Measurements from ENCODE around the gene ANKRD29.
A peak's percentile ranks its signal among the peaks of the same experiment; 100 is the strongest.

Gene ANKRD29

DNA sequence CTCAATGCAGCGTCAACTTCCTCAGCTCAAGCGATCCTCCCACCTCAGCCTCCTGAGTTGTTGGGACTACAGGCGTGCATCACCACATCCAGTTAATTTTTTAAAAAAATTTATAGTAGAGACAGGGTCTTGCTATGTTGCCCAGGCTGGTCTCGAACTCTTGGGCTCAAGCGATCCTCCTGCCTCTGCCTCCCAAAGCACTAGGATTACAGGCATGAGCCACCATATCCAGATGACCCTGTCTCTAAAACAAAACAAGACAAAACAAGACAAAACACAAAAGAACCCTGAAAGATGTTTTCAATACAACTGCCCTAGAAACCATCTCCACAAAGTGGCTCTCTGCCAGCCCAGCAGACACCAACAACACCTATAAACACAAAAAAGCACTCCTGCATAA lies 31.4 kb downstream of the ANKRD29 start (continued):
- peak; percentile 62; the same call in 1 of the 2 replicates for TF ChIP-seq PRDM4 (tag by site-specific recombination; IDR thresholded peaks at IDR 0.05)
- TF ChIP-seq ZNF560 (tag by site-specific recombination; IDR thresholded peaks at IDR 0.05; ENCODE audit: borderline replicate concordance): no peak
- no peak for TF ChIP-seq ZNF366 (tag by site-specific recombination; conservative IDR thresholded peaks at IDR 0.05)
- TF ChIP-seq ZXDB (tag by site-specific recombination; IDR thresholded peaks at IDR 0.05): no peak
- TF ChIP-seq, protein P1, sequence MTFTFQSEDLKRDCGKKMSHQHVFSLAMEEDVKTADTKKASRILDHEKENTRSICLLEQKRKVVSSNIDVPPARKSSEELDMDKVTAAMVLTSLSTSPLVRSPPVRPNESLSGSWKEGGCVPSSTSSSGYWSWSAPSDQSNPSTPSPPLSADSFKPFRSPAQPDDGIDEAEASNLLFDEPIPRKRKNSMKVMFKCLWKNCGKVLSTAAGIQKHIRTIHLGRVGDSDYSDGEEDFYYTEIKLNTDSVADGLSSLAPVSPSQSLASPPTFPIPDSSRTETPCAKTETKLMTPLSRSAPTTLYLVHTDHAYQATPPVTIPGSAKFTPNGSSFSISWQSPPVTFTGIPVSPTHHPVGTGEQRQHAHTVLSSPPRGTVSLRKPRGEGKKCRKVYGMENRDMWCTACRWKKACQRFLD (tag by site-specific recombination; IDR thresholded peaks at IDR 0.05): no peak
- TF ChIP-seq ZNF629 (tag by site-specific recombination; IDR thresholded peaks at IDR 0.05): no peak

GRCh38 chr18:23629444-23629946 lies 33.2 kb downstream of the ANKRD29 start:
- Histone ChIP-seq H3K4me3 (ENCODE audit: low read depth, low read length) (no peak overlapping the region), H3K9me3 (ENCODE audit: control insufficient read depth, insufficient read depth, low read depth, low read length) (no peaks in the 10 kb centered on the region), H3K4me1 (ENCODE audit: control insufficient read depth, insufficient read depth, low read length) (peaks cover 34% of the 10 kb centered on the region), H3K27ac (ENCODE audit: extremely low read depth, low read depth, low read length) (peak overlapping the region; percentile 29; the same call in 1 of the 2 replicates), H3K36me3 (ENCODE audit: control insufficient read depth in 2 of 2, insufficient read depth in 1 of 2, low read length in 2 of 2) (no peaks in the 10 kb centered on the region)
- POLR2A ChIA-PET: interaction anchor here (0.5 to 1.1 kb wide), 3 partner anchors 55 to 137 kb away, joined by 3 to 4 read pairs (median 3); partner anchors contain the start of gene LAMA3
- CTCF ChIA-PET: interaction anchor here (0.7 to 9.3 kb wide), 7 partner anchors 11 to 488 kb away, joined by 3 to 122 read pairs (median 4); no protein-coding TSS in a partner anchor
- TF ChIP-seq ZNF585B (tag by site-specific recombination; IDR thresholded peaks at IDR 0.05) (no peak), ZNF654 (tag by site-specific recombination; IDR thresholded peaks at IDR 0.05; ENCODE audit: low read depth) (no peak), GLIS1 (tag by site-specific recombination; IDR thresholded peaks at IDR 0.05) (no peak; the same call in 1 of the 2 replicates), SCRT2 (tag by site-specific recombination; IDR thresholded peaks at IDR 0.05) (no peak), ZNF768 (tag by site-specific recombination; IDR thresholded peaks at IDR 0.05) (no peak), ZBTB48 (tag by site-specific recombination; IDR thresholded peaks at IDR 0.05) (no peak), AEBP2 (tag by site-specific recombination; IDR thresholded peaks at IDR 0.05; ENCODE audit: borderline replicate concordance) (no peak), ZNF354C (tag by site-specific recombination; IDR thresholded peaks at IDR 0.05; ENCODE audit: borderline replicate concordance, low read depth) (no peak), OVOL3 (tag by site-specific recombination; IDR thresholded peaks at IDR 0.05) (no peak), ZNF114 (tag by site-specific recombination; IDR thresholded peaks at IDR 0.05) (no peak), ZIC2 (tag by site-specific recombination; IDR thresholded peaks at IDR 0.05) (no peak), ZNF677 (tag by site-specific recombination; IDR thresholded peaks at IDR 0.05) (no peak), RBAK (tag by site-specific recombination; IDR thresholded peaks at IDR 0.05) (no peak), KLF16 (tag by site-specific recombination; IDR thresholded peaks at IDR 0.05) (no peak), MYNN (tag by site-specific recombination; IDR thresholded peaks at IDR 0.05; ENCODE audit: borderline replicate concordance) (no peak), ZNF214 (tag by site-specific recombination; IDR thresholded peaks at IDR 0.05; ENCODE audit: borderline replicate concordance) (no peak), ZFP41 (tag by site-specific recombination; IDR thresholded peaks at IDR 0.05; ENCODE audit: borderline replicate concordance) (no peak), ZNF18 (tag by site-specific recombination; IDR thresholded peaks at IDR 0.05) (no peak), ZNF664 (tag by site-specific recombination; IDR thresholded peaks at IDR 0.05) (no peak), ZNF10 (tag by site-specific recombination; IDR thresholded peaks at IDR 0.05) (no peak), ZNF514 (tag by site-specific recombination; IDR thresholded peaks at IDR 0.05) (no peak), ZNF175 (tag by site-specific recombination; IDR thresholded peaks at IDR 0.05) (no peak)
- TF ChIP-seq, protein P2, sequence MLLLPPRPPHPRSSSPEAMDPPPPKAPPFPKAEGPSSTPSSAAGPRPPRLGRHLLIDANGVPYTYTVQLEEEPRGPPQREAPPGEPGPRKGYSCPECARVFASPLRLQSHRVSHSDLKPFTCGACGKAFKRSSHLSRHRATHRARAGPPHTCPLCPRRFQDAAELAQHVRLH (tag by site-specific recombination; IDR thresholded peaks at IDR 0.05): no peak
- TF ChIP-seq, protein P3, sequence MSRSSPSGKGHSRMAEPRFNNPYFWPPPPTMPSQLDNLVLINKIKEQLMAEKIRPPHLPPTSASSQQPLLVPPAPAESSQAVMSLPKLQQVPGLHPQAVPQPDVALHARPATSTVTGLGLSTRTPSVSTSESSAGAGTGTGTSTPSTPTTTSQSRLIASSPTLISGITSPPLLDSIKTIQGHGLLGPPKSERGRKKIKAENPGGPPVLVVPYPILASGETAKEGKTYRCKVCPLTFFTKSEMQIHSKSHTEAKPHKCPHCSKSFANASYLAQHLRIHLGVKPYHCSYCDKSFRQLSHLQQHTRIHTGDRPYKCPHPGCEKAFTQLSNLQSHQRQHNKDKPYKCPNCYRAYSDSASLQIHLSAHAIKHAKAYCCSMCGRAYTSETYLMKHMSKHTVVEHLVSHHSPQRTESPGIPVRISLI (tag by site-specific recombination; IDR thresholded peaks at IDR 0.05): no peak

All from HEK293 (cell line).